D721Med (cell line): ENCODE data around the gene ARHGAP44.

Source experiments
- DNase-seq: peaks from one replicate; pipeline ENCODE4 v3.0.0; 2011; ENCODE audit warnings: low spot score; ENCODE audit not compliant: insufficient read length
- FAIRE-seq: peaks from 2 replicates; lab custom pipeline; 2011; peaks lifted over from hg19 to GRCh38; lab: Jason Lieb, UNC
- TF ChIP-seq, protein P1 (sequence below): IDR thresholded peaks from 2 replicates; pipeline ENCODE4 v1.5.1; 2012; ENCODE audit warnings: mild to moderate bottlenecking, control low read depth; ENCODE audit not compliant: insufficient read depth; ENCODE audit errors: missing control alignments

ARHGAP44 gene

DNA sequence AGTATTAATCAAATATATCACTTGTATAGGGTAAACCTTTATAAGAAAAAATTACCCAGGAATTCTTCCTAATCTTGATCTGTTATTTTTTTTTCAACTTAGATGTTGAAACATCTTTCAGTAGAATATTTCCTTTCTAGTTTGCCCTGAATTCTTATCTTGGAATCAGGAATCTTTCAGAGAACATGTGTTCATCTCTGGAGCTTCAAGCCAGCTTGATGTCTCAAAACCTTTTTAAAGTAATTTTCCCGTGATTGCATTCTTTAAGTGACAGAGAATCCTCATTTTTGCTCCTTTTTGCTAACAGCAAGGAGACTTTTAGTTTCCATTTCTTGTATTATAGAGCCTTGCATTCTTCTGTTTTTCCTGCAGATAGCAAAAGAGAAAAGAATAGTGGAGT lies 137.7 kb downstream of the ARHGAP44 start:
- no peak for DNase-seq
- TF ChIP-seq, protein P1, sequence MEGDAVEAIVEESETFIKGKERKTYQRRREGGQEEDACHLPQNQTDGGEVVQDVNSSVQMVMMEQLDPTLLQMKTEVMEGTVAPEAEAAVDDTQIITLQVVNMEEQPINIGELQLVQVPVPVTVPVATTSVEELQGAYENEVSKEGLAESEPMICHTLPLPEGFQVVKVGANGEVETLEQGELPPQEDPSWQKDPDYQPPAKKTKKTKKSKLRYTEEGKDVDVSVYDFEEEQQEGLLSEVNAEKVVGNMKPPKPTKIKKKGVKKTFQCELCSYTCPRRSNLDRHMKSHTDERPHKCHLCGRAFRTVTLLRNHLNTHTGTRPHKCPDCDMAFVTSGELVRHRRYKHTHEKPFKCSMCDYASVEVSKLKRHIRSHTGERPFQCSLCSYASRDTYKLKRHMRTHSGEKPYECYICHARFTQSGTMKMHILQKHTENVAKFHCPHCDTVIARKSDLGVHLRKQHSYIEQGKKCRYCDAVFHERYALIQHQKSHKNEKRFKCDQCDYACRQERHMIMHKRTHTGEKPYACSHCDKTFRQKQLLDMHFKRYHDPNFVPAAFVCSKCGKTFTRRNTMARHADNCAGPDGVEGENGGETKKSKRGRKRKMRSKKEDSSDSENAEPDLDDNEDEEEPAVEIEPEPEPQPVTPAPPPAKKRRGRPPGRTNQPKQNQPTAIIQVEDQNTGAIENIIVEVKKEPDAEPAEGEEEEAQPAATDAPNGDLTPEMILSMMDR = no peak
- FAIRE-seq = no peak

DNA sequence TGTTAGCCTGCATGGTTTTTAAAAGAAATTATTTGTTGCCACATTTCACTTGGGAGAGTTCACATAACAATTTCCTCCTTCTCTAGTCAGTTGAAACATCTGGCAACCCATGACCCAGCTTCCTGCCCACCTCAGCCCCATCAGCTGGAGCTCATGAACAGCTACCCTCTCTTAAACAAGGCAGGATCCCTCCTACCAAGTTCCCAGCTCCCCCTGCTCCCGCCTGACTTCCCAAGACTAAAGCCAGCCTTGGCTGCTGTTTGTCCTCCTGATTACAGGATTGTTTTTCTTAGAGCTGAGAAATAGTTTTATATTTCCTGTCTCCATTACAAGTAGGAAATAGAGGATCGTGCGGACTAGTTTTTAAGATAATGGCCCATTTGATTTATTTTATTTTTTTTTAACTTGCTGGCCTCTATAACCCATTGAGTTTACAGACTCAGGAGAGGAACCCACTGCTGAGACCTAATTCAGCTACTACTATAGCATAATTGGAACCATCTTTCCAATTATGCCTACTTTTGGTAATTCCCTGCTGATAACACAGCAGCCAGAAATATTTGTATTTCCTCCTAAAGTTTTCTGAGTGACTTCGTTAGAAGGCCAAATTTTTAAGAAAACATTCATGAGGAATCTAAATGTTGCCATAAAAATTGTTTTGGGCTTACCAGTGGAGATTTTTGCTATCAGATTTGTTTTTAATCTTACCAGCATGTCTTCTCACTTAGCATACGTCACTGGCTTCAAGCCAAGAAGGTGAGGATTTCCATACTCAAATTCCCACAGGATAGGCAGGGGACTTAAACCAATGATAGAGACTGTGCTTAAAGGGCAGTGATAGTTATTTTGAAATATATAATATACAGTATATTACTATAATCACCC lies 138.5 kb downstream of the ARHGAP44 start:
- TF ChIP-seq, protein P1 = no peak
- no peak for FAIRE-seq
- no peak for DNase-seq

DNA sequence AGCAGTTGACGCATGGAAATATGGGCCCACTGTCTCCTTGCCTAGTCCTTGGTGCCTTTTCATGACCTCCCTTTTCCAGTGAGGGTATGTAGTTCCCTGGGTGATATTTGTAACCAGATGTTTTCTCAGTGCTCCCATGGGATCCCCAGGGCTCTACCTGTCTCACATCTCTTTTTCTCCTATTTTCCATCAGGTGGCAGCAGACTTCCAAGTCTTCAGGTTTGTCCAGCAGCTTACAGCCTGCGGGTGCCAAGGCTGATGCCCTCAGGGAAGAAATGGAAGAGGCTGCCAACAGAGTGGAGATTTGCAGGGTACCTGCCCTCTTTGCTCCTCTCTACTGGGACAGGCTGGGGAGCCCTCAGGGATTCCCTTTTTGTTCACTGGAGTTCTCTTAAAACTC lies 139.4 kb downstream of the ARHGAP44 start:
- FAIRE-seq = no peak
- DNase-seq = no peak
- TF ChIP-seq, protein P1 = no peak

DNA sequence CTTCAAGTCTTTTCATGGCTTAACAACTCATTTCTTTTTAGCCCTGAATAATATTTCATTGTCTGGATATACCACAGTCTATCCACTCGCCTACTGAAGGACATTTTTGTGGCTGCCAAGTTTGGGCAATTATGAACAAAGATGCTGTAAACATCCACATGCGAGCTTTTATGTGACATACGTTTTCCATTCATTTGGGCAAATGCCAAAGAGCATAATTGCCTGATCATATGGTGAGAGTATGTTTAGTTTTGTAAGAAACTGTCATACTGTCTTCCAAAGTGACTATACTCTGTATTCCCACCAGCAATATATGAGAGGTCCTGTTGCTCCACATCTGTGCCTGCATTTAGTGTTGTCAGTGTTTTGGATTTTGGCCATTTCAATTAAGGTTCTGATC lies 147.2 kb downstream of the ARHGAP44 start:
- FAIRE-seq = no peak
- no peak for DNase-seq
- TF ChIP-seq, protein P1 = no peak

DNA sequence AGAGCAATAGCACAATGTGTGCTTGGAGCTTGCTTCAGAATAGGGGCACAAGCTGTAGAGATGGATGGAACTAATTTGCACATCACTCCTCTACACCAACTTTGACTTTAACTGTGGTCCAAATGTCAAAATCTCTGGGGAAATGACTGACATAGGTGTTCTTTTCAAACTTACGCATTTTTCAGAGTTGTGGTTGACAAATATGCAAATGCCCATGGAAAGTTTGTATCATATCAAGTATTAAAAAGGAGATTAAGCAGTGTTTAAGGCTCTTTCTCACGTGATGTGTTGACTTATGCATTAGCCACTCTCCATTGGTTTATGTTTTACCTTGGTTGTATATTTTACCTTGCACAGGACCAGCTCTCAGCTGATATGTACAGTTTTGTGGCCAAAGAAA lies 151.4 kb downstream of the ARHGAP44 start:
- DNase-seq (no peak), FAIRE-seq (no peak)
- TF ChIP-seq, protein P1 = no peak

DNA sequence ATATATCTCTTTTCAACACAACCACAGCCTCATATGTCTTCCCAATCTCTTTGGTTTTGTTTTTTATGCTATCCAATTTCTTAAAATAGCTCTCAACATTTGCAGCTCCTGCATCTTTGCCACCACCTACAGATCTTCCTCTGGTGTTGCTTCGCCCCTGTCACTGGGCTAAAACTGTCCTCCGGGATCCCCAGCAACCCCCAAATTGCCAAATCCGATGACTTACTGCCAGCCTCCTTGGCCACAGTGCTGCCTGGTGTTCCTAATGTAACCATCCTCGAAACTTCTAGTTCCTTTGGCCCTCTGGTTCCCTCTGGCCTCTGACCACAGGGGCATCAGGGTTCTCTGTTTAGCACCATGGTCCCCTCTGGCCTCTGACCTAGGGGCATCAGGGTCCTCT lies 157.7 kb downstream of the ARHGAP44 start:
- DNase-seq (no peak), FAIRE-seq (no peak)
- TF ChIP-seq, protein P1 = no peak

DNA sequence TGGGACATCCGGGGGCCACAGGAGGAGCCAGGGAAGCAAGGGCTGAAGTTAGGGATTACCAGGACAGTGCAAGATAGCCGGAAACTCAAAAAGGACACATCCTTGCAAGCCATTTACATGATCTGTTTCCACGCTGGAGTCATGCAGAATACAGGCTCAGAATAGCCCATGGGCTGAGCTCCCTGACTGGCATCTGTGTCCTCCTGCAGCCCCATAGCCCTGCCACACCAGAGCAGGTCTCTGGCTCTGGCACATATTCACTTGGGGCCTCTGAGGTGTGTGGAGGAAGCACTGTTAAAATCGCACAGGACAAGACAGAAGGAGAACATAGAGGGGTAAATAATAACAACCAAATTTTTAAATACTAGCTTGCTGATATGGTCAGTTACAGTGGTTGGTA lies 162.7 kb downstream of the ARHGAP44 start:
- DNase-seq (no peak), FAIRE-seq (no peak)
- TF ChIP-seq, protein P1 = no peak
